ENCODE results near the gene OSBPL7. TPM values are rescaled to one million over a fixed set of nuclear protein-coding genes. Genes with fewer than 3 reads are reported as not detected.
A peak's percentile ranks its signal among the peaks of the same experiment; 100 is the strongest.
"Not testable (repeated sequence)": the region's sequence is repeated elsewhere in the genome, so short reads cannot be mapped to it uniquely, and the experiment has no call there.

Gene OSBPL7
- total and polyA plus RNA-seq, 7 donors: 2.9 to 40.8 (median 7.8) TPM

GRCh38 chr17:47776330-47777197 is 45.0 kb downstream of the OSBPL7 start:
- intact Hi-C loops (cut with DNase I): no loop called here
- no peak overlapping the region for H3K4me3 ChIP-seq
- peaks cover 12 to 55% (median 46%) of the 10 kb centered on the region in 3 donors for H3K27me3 ChIP-seq
- no peaks in the 10 kb centered on the region for H3K9me3 ChIP-seq
- no peaks in the 10 kb centered on the region for H3K36me3 ChIP-seq
- no peak for DNase-seq
- no peak overlapping the region for H3K27ac ChIP-seq
- TF ChIP-seq CTCF (IDR thresholded peaks at IDR 0.05): peak in 3 of 4 experiments; percentile 26 to 57 (median 31)
- TF ChIP-seq POLR2A (IDR thresholded peaks at IDR 0.05): no peak
- WGBS, 2 donors: 26 to 39% methylated on average over 14 of the region's 14 CpGs
- H3K4me1 ChIP-seq: peaks cover 0 to 5% (median 0%) of the 10 kb centered on the region in 4 donors

- Histone ChIP-seq H3K27ac (no peak overlapping the region), H3K27me3 (peaks cover 12 to 55% (median 46%) of the 10 kb centered on the region in 3 donors), H3K36me3 (no peaks in the 10 kb centered on the region), H3K9me3 (no peaks in the 10 kb centered on the region), H3K4me3 (no peak overlapping the region), H3K4me1 (peaks cover 0 to 5% (median 0%) of the 10 kb centered on the region in 4 donors)
- DNase-seq: no peak
- intact Hi-C loops (cut with DNase I): no loop called here
- TF ChIP-seq CTCF (IDR thresholded peaks at IDR 0.05) (no peak), EP300 (IDR thresholded peaks at IDR 0.05) (no peak), POLR2AphosphoS5 (IDR thresholded peaks at IDR 0.05) (no peak), POLR2A (IDR thresholded peaks at IDR 0.05) (no peak)
- 73 to 74% methylated on average over 1 of the region's 1 CpG for WGBS, 2 donors
These were observed 46.5 kb downstream of the OSBPL7 start for GRCh38 chr17:47774987-47775580.

- DNase-seq: no peak
- Histone ChIP-seq H3K27me3 (peaks cover 12 to 55% (median 46%) of the 10 kb centered on the region in 3 donors), H3K4me1 (peaks cover 0 to 5% (median 0%) of the 10 kb centered on the region in 4 donors), H3K9me3 (no peaks in the 10 kb centered on the region), H3K36me3 (no peaks in the 10 kb centered on the region), H3K27ac (no peak overlapping the region), H3K4me3 (no peak overlapping the region)
- WGBS, 2 donors: 62 to 77% methylated on average over 4 of the region's 4 CpGs
- intact Hi-C loops (cut with DNase I): no loop called here
- TF ChIP-seq CTCF (IDR thresholded peaks at IDR 0.05) (no peak), POLR2AphosphoS5 (IDR thresholded peaks at IDR 0.05) (no peak), POLR2A (IDR thresholded peaks at IDR 0.05) (no peak)
These were observed 47.3 kb downstream of the OSBPL7 start for GRCh38 chr17:47774331-47774730.

- H3K36me3 ChIP-seq; H3K4me1 ChIP-seq; intact Hi-C loops (cut with DNase I); H3K27ac ChIP-seq; H3K4me3 ChIP-seq; DNase-seq; H3K9me3 ChIP-seq: not testable (repeated sequence)
- 89% methylated on average over 9 of the region's 9 CpGs for WGBS, 2 donors
- peaks cover 12 to 51% (median 46%) of the 10 kb centered on the region in 3 donors for H3K27me3 ChIP-seq
These were observed 47.9 kb downstream of the OSBPL7 start for GRCh38 chr17:47773649-47774048.

- DNase-seq: no peak
- TF ChIP-seq CTCF (IDR thresholded peaks at IDR 0.05) (no peak), EP300 (IDR thresholded peaks at IDR 0.05) (no peak), POLR2AphosphoS5 (IDR thresholded peaks at IDR 0.05) (no peak), POLR2A (IDR thresholded peaks at IDR 0.05) (no peak)
- Histone ChIP-seq H3K36me3 (no peaks in the 10 kb centered on the region), H3K4me1 (no peaks in the 10 kb centered on the region), H3K4me3 (no peak overlapping the region), H3K9me3 (peaks cover 0 to 12% (median 4%) of the 10 kb centered on the region in 4 donors), H3K27me3 (peaks cover 0 to 10% (median 0%) of the 10 kb centered on the region in 3 donors), H3K27ac (no peak overlapping the region)
- intact Hi-C loops (cut with DNase I): no loop called here
- 75 to 90% methylated on average over 3 of the region's 3 CpGs for whole genome bisulfite sequencing, 2 donors
These were observed 57.5 kb downstream of the OSBPL7 start for GRCh38 chr17:47763913-47764582.

Measured in sigmoid colon (tissue), 7 donors.